ENCODE results near the gene RNF13.

DNA sequence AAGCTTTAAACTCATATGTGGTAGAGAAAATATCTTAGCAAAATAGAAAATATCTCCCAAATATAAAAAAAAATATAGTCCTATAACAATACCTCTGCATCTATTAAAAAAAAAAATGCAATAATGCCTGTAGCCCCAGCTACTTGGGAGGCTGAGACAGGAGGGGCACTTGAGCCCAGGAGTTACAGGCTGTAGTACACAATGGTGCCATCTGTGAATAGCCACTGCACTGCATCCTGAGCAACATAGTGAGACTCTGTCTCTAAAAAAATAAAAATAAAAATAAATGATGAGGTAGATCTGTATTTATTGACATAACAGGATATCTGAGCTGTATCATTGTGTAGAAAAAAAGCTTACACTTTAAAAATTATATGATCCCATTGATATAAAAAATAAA is 87.3 kb downstream of the RNF13 start:
- TF ChIP-seq, protein P1, sequence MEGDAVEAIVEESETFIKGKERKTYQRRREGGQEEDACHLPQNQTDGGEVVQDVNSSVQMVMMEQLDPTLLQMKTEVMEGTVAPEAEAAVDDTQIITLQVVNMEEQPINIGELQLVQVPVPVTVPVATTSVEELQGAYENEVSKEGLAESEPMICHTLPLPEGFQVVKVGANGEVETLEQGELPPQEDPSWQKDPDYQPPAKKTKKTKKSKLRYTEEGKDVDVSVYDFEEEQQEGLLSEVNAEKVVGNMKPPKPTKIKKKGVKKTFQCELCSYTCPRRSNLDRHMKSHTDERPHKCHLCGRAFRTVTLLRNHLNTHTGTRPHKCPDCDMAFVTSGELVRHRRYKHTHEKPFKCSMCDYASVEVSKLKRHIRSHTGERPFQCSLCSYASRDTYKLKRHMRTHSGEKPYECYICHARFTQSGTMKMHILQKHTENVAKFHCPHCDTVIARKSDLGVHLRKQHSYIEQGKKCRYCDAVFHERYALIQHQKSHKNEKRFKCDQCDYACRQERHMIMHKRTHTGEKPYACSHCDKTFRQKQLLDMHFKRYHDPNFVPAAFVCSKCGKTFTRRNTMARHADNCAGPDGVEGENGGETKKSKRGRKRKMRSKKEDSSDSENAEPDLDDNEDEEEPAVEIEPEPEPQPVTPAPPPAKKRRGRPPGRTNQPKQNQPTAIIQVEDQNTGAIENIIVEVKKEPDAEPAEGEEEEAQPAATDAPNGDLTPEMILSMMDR (IDR thresholded peaks at IDR 0.05) = no peak
- no peak for TF ChIP-seq POLR2AphosphoS5 (IDR thresholded peaks at IDR 0.05; ENCODE audit: insufficient read depth in 1 of 2, low read depth in 1 of 2)

Measured in vagina (tissue), 2 donors.